ENCODE measurements around the gene ABHD13. TPM values are rescaled to one million over a fixed set of nuclear protein-coding genes. Genes with fewer than 3 reads are reported as not detected.

Gene ABHD13
- polyA plus RNA-seq (2013): 16.7 TPM

GRCh38 chr13:108218044-108218974 lies at the start of gene ABHD13:
Gene ABHD13 (plus strand): TSS chr13:108218392. CDS start chr13:108229219, 10,827 bp downstream.
- Histone ChIP-seq H3K9me3 (ENCODE audit: control extremely low read depth in 1 of 5, control insufficient read depth in 4 of 5, insufficient read depth in 2 of 5, low read depth in 1 of 5, low read length in 4 of 5) (no peaks in the 10 kb centered on the region), H3K36me3 (ENCODE audit: control insufficient read depth in 4 of 4, insufficient read depth in 4 of 4, low read length in 3 of 4) (no peaks in the 10 kb centered on the region), H3K27me3 (replicated peaks in 2 of 5; ENCODE audit: control insufficient read depth in 4 of 5, insufficient read depth in 5 of 5, low read length in 4 of 5) (no peaks in the 10 kb centered on the region), H3K4me3 (ENCODE audit: control insufficient read depth in 1 of 7, extremely low read depth in 1 of 7, insufficient read depth in 4 of 7, low read depth in 2 of 7, low read length in 6 of 7) (peak within 1 kb of the TSS; percentile 68 to 95 (median 86)), H3K4me1 (ENCODE audit: control extremely low read depth in 1 of 4, control insufficient read depth in 4 of 4, insufficient read depth in 4 of 4, low read length in 3 of 4) (peaks cover 21 to 54% (median 37%) of the 10 kb centered on the region in 4 experiments), H3K27ac (ENCODE audit: insufficient read depth in 1 of 2, low read depth in 1 of 2, low read length in 2 of 2, poor library complexity in 1 of 2, severe bottlenecking in 2 of 2) (peak within 1 kb of the TSS; percentile 83 to 93)
- POLR2A ChIA-PET: no interaction called here
- CTCF ChIA-PET: interaction anchor here (1.2 to 1.5 kb wide), 3 partner anchors 13 to 290 kb away, joined by 3 to 6 read pairs (median 4); no protein-coding TSS in a partner anchor
- WGBS (ENCODE audit: insufficient coverage): under 1% methylated on average over 74 of the region's 93 CpGs
- DNase-seq: peak; percentile 92 to 96 (median 95)

- no peak for DNase-seq
- H3K27me3 ChIP-seq (replicated peaks in 2 of 5; ENCODE audit: control insufficient read depth in 4 of 5, insufficient read depth in 5 of 5, low read length in 4 of 5): peaks cover 0 to 2% (median 0%) of the 10 kb centered on the region in 5 experiments
- no peak overlapping the region for H3K4me3 ChIP-seq (ENCODE audit: control insufficient read depth in 1 of 7, extremely low read depth in 1 of 7, insufficient read depth in 4 of 7, low read depth in 2 of 7, low read length in 6 of 7)
- H3K36me3 ChIP-seq (ENCODE audit: control insufficient read depth in 4 of 4, insufficient read depth in 4 of 4, low read length in 3 of 4): no peaks in the 10 kb centered on the region
- WGBS (ENCODE audit: insufficient coverage): 96% methylated on average over 3 of the region's 3 CpGs
- POLR2A ChIA-PET: interaction anchor here (0.6 kb wide), 1 partner anchor 13 kb away, joined by 3 read pairs; no protein-coding TSS in a partner anchor
- H3K27ac ChIP-seq (ENCODE audit: insufficient read depth in 1 of 2, low read depth in 1 of 2, low read length in 2 of 2, poor library complexity in 1 of 2, severe bottlenecking in 2 of 2): no peak overlapping the region
- no peaks in the 10 kb centered on the region for H3K4me1 ChIP-seq (ENCODE audit: control extremely low read depth in 1 of 4, control insufficient read depth in 4 of 4, insufficient read depth in 4 of 4, low read length in 3 of 4)
- CTCF ChIA-PET: interaction anchor here (1.3 to 1.5 kb wide), 4 partner anchors 10 to 339 kb away, joined by 3 to 5 read pairs (median 3); no protein-coding TSS in a partner anchor
- peaks cover 0 to 9% (median 2%) of the 10 kb centered on the region in 5 experiments for H3K9me3 ChIP-seq (ENCODE audit: control extremely low read depth in 1 of 5, control insufficient read depth in 4 of 5, insufficient read depth in 2 of 5, low read depth in 1 of 5, low read length in 4 of 5)
These were observed 49.3 kb upstream of the ABHD13 start for GRCh38 chr13:108168929-108169328.

GRCh38 chr13:108176685-108177274 lies 41.4 kb upstream of the ABHD13 start:
- no CpG with 5 or more reads among the region's 8 CpGs for WGBS (ENCODE audit: insufficient coverage)
- no peaks in the 10 kb centered on the region for H3K4me1 ChIP-seq (ENCODE audit: control extremely low read depth in 1 of 4, control insufficient read depth in 4 of 4, insufficient read depth in 4 of 4, low read length in 3 of 4)
- DNase-seq: peak; percentile 58 to 77 (median 69)
- no peak overlapping the region for H3K4me3 ChIP-seq (ENCODE audit: control insufficient read depth in 1 of 7, extremely low read depth in 1 of 7, insufficient read depth in 4 of 7, low read depth in 2 of 7, low read length in 6 of 7)
- H3K27ac ChIP-seq (ENCODE audit: insufficient read depth in 1 of 2, low read depth in 1 of 2, low read length in 2 of 2, poor library complexity in 1 of 2, severe bottlenecking in 2 of 2): no peak overlapping the region
- peaks cover 0 to 4% (median 0%) of the 10 kb centered on the region in 5 experiments for H3K9me3 ChIP-seq (ENCODE audit: control extremely low read depth in 1 of 5, control insufficient read depth in 4 of 5, insufficient read depth in 2 of 5, low read depth in 1 of 5, low read length in 4 of 5)
- ChIA-PET CTCF (interaction anchor here (5.0 kb wide), 1 partner anchor 36 kb away, joined by 21 read pairs; no protein-coding TSS in a partner anchor), POLR2A (no interaction called here)
- no peaks in the 10 kb centered on the region for H3K36me3 ChIP-seq (ENCODE audit: control insufficient read depth in 4 of 4, insufficient read depth in 4 of 4, low read length in 3 of 4)
- no peaks in the 10 kb centered on the region for H3K27me3 ChIP-seq (replicated peaks in 2 of 5; ENCODE audit: control insufficient read depth in 4 of 5, insufficient read depth in 5 of 5, low read length in 4 of 5)

- no peaks in the 10 kb centered on the region for H3K4me1 ChIP-seq (ENCODE audit: control extremely low read depth in 1 of 4, control insufficient read depth in 4 of 4, insufficient read depth in 4 of 4, low read length in 3 of 4)
- ChIA-PET POLR2A (interaction anchor here (1.2 kb wide), 1 partner anchor 35 kb away, joined by 3 read pairs; no protein-coding TSS in a partner anchor), CTCF (interaction anchor here (1.7 to 5.0 kb wide), 3 partner anchors 24 to 35 kb away, joined by 4 to 21 read pairs (median 5); no protein-coding TSS in a partner anchor)
- H3K36me3 ChIP-seq (ENCODE audit: control insufficient read depth in 4 of 4, insufficient read depth in 4 of 4, low read length in 3 of 4): no peaks in the 10 kb centered on the region
- no peak for DNase-seq
- H3K9me3 ChIP-seq (ENCODE audit: control extremely low read depth in 1 of 5, control insufficient read depth in 4 of 5, insufficient read depth in 2 of 5, low read depth in 1 of 5, low read length in 4 of 5): peaks cover 0 to 4% (median 0%) of the 10 kb centered on the region in 5 experiments
- H3K27ac ChIP-seq (ENCODE audit: insufficient read depth in 1 of 2, low read depth in 1 of 2, low read length in 2 of 2, poor library complexity in 1 of 2, severe bottlenecking in 2 of 2): no peak overlapping the region
- 90% methylated on average over 9 of the region's 9 CpGs for WGBS (ENCODE audit: insufficient coverage)
- H3K27me3 ChIP-seq (replicated peaks in 2 of 5; ENCODE audit: control insufficient read depth in 4 of 5, insufficient read depth in 5 of 5, low read length in 4 of 5): no peaks in the 10 kb centered on the region
- H3K4me3 ChIP-seq (ENCODE audit: control insufficient read depth in 1 of 7, extremely low read depth in 1 of 7, insufficient read depth in 4 of 7, low read depth in 2 of 7, low read length in 6 of 7): no peak overlapping the region
These were observed 40.1 kb upstream of the ABHD13 start for GRCh38 chr13:108178078-108178477.

DNA sequence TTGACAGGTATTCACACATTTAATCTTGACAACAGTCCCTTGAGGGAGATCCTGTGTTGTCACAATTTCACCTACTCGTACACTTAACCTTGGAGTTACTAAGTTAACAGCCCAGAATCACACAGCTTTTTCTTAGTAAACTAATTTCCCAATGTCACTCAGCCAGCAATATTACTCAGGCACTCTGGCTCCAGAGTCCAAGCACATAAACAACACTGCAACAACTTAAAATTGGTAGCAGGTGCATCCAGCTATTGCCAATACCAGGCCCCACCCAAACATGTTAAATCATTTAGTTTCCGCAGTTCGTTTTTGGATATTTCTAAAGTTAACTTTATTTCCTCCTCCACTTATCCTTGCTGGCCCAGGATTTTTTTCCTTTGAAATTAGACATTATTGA lies 35.5 kb upstream of the ABHD13 start:
- Histone ChIP-seq H3K27ac (ENCODE audit: insufficient read depth in 1 of 2, low read depth in 1 of 2, low read length in 2 of 2, poor library complexity in 1 of 2, severe bottlenecking in 2 of 2) (no peak overlapping the region), H3K4me1 (ENCODE audit: control extremely low read depth in 1 of 4, control insufficient read depth in 4 of 4, insufficient read depth in 4 of 4, low read length in 3 of 4) (no peaks in the 10 kb centered on the region), H3K9me3 (ENCODE audit: control extremely low read depth in 1 of 5, control insufficient read depth in 4 of 5, insufficient read depth in 2 of 5, low read depth in 1 of 5, low read length in 4 of 5) (no peaks in the 10 kb centered on the region), H3K27me3 (replicated peaks in 2 of 5; ENCODE audit: control insufficient read depth in 4 of 5, insufficient read depth in 5 of 5, low read length in 4 of 5) (no peaks in the 10 kb centered on the region), H3K36me3 (ENCODE audit: control insufficient read depth in 4 of 4, insufficient read depth in 4 of 4, low read length in 3 of 4) (no peaks in the 10 kb centered on the region), H3K4me3 (ENCODE audit: control insufficient read depth in 1 of 7, extremely low read depth in 1 of 7, insufficient read depth in 4 of 7, low read depth in 2 of 7, low read length in 6 of 7) (no peak overlapping the region)
- POLR2A ChIA-PET: no interaction called here
- CTCF ChIA-PET: interaction anchor here (1.3 kb wide), 1 partner anchor 19 kb away, joined by 3 read pairs; no protein-coding TSS in a partner anchor
- DNase-seq: no peak
- WGBS (ENCODE audit: insufficient coverage): 100% methylated on average over 1 of the region's 3 CpGs

GRCh38 chr13:108185223-108185622 lies 33.0 kb upstream of the ABHD13 start:
- H3K4me1 ChIP-seq (ENCODE audit: control extremely low read depth in 1 of 4, control insufficient read depth in 4 of 4, insufficient read depth in 4 of 4, low read length in 3 of 4): no peaks in the 10 kb centered on the region
- 100% methylated on average over 1 of the region's 3 CpGs for WGBS (ENCODE audit: insufficient coverage)
- H3K27me3 ChIP-seq (replicated peaks in 2 of 5; ENCODE audit: control insufficient read depth in 4 of 5, insufficient read depth in 5 of 5, low read length in 4 of 5): no peaks in the 10 kb centered on the region
- ChIA-PET POLR2A (no interaction called here), CTCF (no interaction called here)
- H3K9me3 ChIP-seq (ENCODE audit: control extremely low read depth in 1 of 5, control insufficient read depth in 4 of 5, insufficient read depth in 2 of 5, low read depth in 1 of 5, low read length in 4 of 5): no peaks in the 10 kb centered on the region
- no peak overlapping the region for H3K4me3 ChIP-seq (ENCODE audit: control insufficient read depth in 1 of 7, extremely low read depth in 1 of 7, insufficient read depth in 4 of 7, low read depth in 2 of 7, low read length in 6 of 7)
- no peak overlapping the region for H3K27ac ChIP-seq (ENCODE audit: insufficient read depth in 1 of 2, low read depth in 1 of 2, low read length in 2 of 2, poor library complexity in 1 of 2, severe bottlenecking in 2 of 2)
- no peak for DNase-seq
- no peaks in the 10 kb centered on the region for H3K36me3 ChIP-seq (ENCODE audit: control insufficient read depth in 4 of 4, insufficient read depth in 4 of 4, low read length in 3 of 4)
